Measurements from ENCODE around the gene KIF6.
A peak's percentile ranks its signal among the peaks of the same experiment; 100 is the strongest.

The KIF6 gene

DNA sequence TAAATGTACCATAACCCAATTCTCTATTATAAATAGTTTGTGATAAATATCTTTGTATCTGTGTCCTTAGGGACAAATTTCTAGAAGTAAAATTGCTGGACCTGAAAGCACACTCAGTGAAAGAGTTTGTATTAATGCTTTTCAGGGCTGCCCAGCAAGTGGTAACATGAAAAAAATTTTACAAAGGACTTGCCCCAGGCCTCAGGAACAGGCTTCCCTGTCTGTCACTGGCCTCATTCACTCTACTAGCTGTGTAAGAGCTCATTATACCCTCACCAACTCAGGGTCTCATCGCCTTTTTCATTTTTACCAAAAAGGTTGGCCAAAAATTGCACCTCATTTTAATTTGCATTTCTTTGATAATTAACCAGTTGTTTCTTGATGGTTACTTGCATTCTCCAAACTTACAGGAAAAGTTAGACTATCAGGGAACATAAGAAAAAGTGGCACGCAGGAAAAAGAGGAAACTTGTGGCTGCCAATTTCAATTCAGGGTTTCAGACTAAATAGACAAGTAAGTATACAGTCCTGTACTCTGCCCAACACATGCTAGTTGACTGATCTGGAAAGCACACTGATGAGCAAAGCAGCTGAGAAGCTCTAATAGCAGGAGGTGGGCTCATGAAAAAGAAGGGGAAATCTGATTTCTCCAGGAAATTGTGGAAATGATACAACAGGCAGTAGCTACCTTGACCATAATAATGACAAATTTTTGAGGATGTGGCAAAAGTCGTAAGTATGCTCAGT is 161.5 kb downstream of the KIF6 start:
- no peak for DNase-seq (ENCODE audit: extremely low spot score, insufficient read length, low read depth)
- FAIRE-seq: no peak

DNA sequence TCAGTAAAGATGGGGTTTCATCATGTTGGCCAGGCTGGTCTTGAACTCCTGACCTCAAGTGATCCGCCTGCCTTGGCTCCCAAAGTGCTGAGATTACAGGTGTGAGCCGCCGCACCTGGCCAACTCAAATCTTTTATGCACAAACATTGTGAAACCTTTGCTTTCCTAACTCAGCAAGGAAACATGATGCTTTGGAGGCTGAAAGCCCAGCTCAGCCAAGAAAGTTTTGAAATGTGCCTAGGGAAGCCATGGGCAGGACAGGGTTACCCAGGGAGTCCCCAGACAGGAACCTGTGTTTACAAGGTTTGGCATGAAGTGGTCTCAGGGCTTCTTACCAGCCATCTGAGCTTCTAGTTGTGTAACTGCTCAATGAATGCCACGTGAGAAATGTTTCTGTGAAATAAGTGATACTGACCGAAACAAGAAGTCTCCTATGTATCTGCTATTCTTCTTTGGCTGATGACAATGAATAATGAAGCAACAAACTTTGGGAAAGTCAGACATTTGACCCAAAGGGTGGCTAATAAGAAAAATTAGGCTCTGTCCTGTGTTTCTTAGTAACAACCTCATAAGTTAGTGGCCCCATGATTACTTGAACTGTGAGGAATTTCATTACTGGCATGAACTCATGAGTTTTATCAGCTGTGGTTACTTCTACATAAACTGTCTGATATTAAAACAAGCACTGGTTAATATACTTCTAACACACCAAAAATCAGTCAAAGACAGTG is 163.5 kb downstream of the KIF6 start:
- DNase-seq (ENCODE audit: extremely low spot score, insufficient read length, low read depth) (no peak), FAIRE-seq (no peak)

DNA sequence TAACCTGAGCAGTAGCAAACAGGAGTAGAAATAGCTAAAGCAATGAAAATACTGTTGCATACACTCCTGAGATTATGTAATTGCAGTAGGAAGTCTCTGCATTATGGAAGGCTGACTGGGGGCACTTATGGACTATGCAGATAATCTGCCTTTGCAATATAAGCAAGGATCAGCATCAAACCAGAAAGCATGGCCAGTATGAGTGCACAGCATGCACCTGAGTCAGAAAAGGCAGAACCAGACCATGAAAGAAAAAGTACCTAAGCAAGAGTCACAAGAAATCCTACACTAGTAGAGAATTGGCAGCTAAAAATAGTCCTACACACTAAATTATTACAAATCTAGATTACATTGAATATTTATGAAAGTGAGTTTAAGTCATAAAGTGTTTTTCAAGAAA is 164.3 kb downstream of the KIF6 start:
- no peak for DNase-seq (ENCODE audit: extremely low spot score, insufficient read length, low read depth)
- no peak for FAIRE-seq

DNA sequence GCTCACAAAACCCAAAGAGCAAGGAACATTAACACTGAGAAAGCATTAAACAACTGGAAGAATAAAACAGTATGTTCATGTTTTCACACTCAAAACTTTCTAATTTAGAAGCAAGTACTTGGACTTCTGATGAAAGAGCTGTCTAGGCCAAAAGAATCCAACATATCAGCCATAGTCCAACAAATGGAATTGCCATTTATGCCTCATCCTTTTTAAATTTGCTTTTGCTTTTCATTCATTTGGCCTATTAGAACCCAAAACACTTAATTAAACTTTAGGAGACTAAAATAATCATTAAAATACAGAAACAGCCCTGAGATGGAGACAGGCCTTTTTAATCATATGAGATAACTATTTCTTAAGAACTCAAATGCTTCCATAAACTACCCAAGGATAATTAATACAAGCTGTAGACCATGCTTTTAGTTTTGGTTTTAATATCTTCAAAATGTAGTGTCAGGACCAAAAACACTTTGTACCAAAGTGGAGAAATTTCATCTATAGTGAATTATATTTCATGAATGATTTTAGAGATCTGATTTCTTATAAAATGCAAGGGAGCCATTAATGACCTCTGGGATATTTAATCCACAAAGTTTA is 166.5 kb downstream of the KIF6 start:
- no peak for DNase-seq (ENCODE audit: extremely low spot score, insufficient read length, low read depth)
- no peak for FAIRE-seq

DNA sequence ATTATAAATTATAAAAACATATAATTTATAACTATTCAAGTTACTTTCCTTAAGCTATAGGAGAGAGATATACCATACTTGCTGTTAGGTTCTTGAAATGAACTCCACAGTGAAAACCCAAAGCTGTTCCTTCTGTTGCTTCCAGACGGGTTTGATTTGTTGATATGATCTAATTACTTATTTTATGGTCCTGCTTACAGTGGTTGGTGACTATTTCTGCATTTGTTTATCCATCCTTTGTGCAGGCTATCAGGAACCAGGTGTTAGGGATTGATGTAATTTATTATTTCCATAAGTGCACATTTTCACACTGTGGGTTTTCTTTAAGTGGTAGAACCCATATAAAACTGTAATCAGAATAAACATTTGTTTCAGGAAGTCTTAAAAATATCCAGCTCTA is 167.1 kb downstream of the KIF6 start:
- FAIRE-seq (no peak), DNase-seq (ENCODE audit: extremely low spot score, insufficient read length, low read depth) (no peak)

DNA sequence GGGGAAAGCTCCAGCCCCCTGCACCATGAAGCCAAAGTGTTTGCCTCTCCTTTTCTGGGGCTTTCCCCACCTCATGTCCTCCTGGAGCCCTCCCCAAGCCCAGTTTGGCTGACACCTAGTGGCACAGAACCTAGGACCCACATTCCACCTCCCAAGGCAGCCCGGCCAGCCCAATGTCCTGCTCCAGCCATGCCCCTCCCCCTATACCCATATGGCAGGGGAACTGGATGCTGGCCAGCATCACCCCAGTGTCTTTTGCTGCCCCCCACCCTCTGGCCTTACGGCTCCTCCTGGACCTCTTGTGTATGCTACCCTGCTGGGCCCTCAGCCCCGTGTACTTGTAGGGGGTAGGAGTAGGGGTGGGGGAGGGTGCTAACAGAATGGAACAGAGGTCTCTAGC is 170.1 kb downstream of the KIF6 start:
- DNase-seq (ENCODE audit: extremely low spot score, insufficient read length, low read depth) (no peak), FAIRE-seq (no peak)

DNA sequence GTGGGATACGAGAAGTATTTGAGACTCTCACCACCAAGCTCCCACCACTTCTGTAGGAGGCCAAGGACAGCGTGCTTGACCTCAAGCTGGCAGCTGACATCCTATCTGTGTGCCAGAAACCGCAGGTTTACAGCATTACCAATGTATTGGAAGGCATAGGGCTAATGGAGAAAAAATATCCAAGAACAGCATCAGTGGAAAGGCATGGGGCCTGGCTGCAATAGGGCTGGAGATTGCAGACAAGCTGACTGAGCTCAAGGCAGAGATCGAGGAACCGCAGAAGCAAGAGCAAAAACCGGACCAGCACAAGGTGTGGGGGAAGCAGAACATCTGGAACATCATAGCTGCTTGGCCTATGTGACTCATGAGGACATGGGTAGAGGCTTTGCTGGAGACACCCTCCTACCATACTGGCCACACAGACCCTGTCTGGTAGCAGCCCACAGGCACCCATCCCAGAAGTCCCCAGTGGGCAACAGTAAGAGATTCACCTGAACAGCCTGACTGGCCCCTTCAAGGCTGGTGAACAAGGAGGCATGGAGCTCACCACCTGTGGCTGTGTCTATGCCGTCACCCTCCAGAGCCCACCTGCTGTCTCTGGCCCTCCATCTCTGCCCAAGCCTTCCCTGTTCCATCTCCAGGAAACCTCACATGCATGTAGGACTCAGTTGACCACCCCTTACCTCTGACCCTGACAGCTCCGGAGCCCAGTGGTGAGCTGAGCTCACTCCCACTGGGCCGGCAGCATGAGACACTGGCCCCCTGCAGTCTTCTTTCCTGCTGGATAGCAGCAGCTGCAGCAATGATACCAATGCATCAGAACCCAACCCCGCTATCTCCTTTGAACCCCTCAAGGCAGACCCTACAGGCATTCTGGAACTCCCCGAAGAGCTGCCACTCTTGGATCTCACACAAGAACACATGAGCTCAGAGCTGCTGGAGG is 171.1 kb downstream of the KIF6 start:
- FAIRE-seq (no peak), DNase-seq (ENCODE audit: extremely low spot score, insufficient read length, low read depth) (no peak)

DNA sequence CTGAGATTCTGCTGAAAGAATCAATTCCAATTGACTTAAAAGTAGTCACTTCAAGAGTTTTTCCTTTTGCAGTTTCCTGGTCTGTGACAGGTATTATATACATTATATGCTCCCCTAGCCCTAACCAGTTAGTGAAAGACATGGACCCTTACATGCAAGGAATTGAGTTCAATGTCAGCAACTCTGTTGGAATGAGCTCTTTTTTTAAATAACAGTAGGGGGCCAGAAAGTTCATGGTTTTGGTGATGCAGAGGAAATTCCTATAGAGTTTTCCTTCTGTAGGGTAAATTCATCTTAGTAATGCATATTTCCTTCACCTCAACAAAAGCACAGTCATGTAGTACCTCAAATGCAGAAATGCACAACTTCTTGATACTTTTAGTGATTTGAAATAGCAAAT is 172.2 kb downstream of the KIF6 start:
- DNase-seq (ENCODE audit: extremely low spot score, insufficient read length, low read depth) (no peak), FAIRE-seq (no peak)

DNA sequence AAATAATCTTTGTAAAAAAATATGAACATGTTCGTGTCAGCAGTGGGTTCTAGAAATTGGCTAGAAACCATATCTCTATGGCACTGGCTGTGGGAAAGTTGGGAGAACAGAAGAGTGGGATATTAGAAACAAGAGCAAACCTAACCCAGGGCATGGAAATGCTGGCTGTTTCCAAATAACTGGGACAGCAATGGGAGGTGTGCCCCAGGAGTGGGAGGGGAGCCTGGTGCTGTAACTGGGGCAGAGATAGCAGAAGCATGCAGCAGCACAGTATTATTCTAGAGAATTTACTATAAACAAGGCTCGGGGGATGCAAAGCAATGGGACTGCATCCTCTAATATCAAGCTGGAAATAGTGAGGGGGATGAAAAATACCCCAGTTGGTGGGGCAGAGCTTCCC is 175.0 kb downstream of the KIF6 start:
- FAIRE-seq (no peak), DNase-seq (ENCODE audit: extremely low spot score, insufficient read length, low read depth) (no peak)

DNA sequence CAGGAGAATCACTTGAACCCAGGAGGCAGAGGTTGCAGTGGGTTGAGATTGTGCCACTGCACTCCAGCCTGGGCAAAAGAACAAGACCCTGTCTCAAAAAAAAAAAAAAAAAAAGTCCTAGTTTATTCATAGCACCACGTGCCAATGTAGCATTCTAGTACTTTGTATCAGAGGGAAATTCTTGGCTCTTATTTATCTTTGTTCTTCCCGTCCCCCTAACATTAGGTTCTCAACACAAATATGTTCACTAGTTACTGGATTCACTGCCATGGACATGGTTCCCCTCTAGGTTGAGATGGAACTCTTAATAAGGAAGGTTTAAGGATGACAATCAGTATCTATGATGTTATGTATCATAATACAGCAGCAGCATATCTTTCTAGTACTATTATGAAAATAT is 178.5 kb downstream of the KIF6 start:
- FAIRE-seq: no peak
- DNase-seq (ENCODE audit: extremely low spot score, insufficient read length, low read depth): no peak

DNA sequence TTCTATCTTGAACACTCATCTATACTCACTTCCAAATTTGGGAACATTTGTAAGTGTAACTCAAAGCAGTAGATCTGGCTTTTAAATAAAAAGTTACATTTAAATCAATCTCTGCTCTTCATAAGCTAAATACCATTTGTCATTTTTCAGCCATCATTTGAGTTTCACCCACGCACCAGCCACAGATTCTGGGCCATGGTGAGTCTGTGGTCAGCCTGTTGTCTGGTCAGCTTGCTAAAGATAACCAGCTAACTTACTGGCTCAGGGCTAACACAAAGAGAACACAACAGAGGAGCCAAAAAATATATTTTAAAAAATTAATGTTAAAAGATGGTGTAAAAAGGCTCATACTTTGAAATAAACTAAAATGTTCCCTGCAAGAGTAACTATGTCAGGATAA is 181.3 kb downstream of the KIF6 start:
- FAIRE-seq (no peak), DNase-seq (ENCODE audit: extremely low spot score, insufficient read length, low read depth) (no peak)

DNA sequence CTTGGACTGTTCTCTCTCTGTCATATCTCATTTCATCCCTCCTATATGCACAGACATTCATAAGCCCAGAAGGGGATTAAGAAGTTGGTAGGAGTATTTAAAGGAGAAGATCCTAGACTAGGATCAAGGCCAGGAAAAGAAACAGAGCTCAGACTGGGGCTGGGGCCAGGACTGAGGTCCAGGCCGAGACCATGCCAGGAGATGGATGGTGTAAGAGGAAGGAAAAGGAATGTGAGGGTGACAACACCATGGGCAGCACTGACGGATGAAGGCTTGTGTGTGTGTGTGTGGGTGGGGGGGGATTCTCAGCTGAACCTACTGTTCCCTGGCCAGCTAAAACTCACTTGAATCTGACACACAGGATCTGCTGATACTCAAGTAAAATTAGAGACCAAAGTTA is 182.1 kb downstream of the KIF6 start:
- FAIRE-seq: no peak
- no peak for DNase-seq (ENCODE audit: extremely low spot score, insufficient read length, low read depth)

DNA sequence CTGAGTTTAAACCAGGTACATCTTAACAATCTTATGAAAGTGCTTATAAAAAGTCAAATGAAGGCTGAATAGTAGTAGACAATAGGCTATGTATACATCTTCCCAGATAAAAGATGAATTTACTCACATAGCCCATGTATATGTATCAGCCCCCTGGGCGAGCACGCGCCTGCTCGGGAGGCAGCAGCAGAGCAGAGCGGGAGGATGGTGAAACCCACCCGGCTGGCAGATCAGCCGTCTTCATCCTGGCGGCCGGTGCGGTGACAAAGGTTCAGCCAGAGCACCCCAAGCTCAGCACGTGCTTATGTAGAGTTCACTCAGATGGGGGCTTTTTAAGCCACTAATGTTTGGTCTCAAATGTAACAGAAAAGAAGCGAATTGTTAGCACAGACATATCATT is 184.8 kb downstream of the KIF6 start:
- DNase-seq (ENCODE audit: extremely low spot score, insufficient read length, low read depth) (no peak), FAIRE-seq (no peak)

DNA sequence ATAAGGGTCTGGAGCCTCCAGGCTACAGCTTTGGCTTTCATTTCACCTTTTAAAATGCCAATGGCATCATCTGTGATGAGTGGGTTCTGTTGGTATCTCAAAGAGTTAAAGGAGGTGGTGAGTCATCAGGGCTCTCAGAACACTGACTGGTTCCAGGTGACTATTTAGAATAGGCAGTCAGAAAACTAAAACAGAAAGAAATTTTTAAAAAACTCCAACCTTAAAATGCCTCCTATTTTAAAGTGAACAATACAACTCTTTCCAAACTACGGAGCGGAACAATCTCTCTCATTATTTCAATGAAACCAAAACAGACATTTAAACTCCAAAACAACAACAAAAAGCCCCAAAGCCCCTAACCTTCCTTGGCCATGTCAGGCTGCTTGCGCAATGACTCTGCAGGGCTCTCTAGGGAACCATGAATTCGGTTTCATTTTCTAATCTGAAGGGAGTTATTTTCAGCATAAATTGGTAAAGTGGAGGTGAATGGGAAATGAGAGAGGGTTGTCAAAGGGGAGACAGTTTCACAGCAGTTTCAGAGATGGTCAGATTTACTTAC is 194.9 kb downstream of the KIF6 start:
- DNase-seq (ENCODE audit: extremely low spot score, insufficient read length, low read depth): peak; percentile 59
- FAIRE-seq: peak; percentile 95

DNA sequence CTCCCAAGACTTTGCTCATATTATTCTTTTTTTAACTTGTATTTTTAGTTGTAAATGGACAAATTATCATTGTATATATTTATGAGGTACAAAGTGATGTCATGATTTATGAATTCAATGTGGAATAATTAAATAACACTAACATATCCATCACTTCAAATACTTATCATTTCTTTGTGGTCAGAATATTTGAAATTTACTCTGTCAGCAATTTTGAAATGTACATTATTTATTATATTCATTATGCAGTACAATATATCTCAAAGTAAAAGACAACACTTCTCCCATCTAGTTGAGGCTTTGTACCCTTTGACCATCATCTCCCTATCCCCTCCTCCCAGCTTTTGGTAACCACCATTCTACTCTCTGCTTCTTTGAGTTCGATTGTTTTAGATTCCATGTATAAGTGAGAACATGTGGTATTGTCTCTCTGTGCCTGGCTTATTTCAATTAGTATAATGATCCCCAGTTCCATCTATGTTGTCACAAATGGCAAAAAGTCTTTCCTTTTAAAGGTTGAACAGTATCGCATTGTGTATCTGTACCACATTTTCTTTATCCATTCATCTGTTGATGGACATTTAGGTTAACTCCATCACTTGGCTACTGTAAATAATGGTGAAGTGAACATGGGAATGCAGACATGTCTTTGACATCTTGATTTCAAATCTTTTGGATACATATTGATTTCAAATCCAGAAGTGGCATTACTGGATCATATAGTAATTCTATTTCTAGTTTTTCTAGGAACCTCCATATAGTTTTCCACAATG is 197.2 kb downstream of the KIF6 start:
- FAIRE-seq: no peak
- DNase-seq (ENCODE audit: extremely low spot score, insufficient read length, low read depth): no peak

DNA sequence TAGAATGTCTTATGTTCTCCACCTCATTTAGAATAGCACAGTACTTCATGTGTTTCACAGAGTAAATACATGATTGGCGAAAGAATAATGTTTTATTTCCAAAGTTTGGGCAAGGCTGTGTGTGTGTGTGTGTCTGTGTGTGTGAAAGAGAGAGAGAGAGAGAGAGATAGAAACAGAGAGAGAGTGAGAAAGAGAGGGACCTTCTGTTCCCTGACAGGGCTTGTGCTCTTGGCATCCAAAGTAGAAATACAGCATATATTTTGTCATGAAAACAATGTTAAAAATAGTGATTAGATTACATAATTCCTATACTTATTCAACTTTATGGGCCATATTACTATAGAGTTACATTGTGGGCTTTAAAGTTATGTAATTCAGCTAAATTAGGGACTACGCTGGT is 201.2 kb downstream of the KIF6 start:
- DNase-seq (ENCODE audit: extremely low spot score, insufficient read length, low read depth) (no peak), FAIRE-seq (no peak)

DNA sequence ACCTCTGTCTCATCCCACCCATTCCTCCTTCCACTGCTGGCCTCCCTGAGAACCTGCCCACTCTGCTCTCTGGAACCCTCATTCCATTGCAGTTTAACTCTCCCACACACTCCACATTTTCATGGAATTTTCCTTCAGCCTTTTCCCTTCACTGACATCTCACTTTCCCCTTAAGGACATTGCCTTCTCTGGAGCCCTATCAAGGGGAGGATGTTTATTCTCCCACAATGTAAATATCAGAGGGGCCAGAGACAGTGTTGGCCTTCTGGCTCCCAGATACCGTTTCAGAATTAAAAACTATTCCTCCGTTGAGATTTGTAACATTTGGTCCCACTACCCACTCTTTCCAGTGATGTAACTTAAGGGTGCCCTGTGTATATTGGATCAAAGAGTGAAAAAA is 203.2 kb downstream of the KIF6 start:
- no peak for FAIRE-seq
- DNase-seq (ENCODE audit: extremely low spot score, insufficient read length, low read depth): no peak

DNA sequence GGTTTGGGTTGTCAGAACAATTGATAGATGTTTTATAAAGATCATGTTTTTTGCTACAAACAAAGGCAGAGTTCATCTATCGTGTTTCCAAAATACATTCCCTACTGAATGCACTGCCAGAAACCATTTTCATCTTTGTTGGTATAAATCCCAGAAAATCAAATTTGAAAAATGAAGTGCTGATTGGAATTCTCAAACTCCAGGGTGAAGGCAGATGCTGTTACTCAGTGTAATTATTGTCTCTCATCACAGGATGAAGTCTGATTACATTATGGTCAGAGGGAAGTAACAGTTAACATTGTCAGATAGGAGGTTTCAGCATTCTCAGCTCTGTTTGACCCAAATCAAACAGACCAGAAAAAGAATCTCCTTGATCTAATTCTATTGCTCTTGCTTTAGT is 204.3 kb downstream of the KIF6 start:
- FAIRE-seq: no peak
- DNase-seq (ENCODE audit: extremely low spot score, insufficient read length, low read depth): no peak

DNA sequence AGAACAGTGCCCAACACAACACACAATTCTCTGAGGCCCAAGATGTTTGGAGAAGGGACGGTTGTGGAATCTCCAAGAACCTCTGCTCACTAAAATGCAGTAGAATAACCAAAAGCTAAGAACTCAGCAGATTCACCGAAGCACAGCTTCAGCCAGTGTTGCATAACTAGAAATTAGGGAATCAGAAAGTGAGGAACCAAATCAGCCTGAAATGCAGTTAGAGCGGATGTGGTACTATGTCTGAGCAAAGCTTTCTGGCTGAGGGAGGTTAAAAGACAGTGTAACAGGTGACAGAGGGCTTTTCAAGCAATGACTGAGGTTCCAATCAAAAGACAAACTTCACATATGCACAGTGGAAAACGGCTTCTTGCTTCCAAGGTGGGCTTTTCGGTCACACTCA is 204.8 kb downstream of the KIF6 start:
- FAIRE-seq (peak; percentile 51), DNase-seq (ENCODE audit: extremely low spot score, insufficient read length, low read depth) (no peak)
